Erythroblast (primary cell): Measurements from ENCODE around the gene XRCC4.

ENCODE experiments used
- GATA1 ChIP-seq: IDR thresholded peaks from 2 replicates; pipeline ENCODE4 v1.6.1; 2011; ENCODE audit warnings: low read depth, mild to moderate bottlenecking, control low read depth, low read length, moderate library complexity
- POLR2A ChIP-seq: IDR thresholded peaks from 2 replicates; pipeline ENCODE4 v1.6.1; 2011; ENCODE audit warnings: mild to moderate bottlenecking, low read length

DNA sequence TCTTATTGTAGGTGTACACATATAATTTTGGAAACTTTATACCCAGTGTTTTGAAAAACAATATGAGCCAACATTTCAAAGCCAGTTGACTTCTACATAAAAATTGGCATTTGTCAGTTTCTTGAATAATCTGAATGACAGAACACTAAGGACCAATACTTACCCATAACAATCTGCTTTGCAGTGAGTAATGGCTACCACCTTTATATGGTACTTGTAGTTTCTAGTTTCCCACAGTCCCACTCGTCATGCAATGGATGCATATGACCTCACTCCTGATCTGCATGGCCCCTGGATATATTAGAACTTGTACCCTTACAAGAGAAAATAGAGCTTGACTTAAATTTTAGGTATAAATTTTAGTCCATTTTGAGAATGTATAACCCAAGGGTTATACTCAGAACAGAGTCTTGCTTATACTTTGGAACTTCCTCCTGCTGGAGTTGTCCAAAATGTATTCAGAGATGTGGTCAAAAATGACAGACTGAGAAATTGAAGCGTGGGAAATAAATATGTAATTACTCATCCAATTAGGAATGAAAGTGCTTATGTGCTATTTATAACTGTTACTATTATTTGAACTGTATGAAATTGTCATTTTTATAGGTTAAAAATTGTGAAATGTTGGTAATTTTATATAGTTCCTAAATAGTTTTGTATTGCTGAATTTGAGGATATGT, 19.5 kb downstream of the XRCC4 start:
- TF ChIP-seq POLR2A (no peak), GATA1 (no peak)
